Psoas muscle (tissue), 8 donors: ENCODE results near the gene CUL4B. TPM values are rescaled to one million over a fixed set of nuclear protein-coding genes. Genes with fewer than 3 reads are reported as not detected.
"Not testable (repeated sequence)": the region's sequence is repeated elsewhere in the genome, so short reads cannot be mapped to it uniquely, and the experiment has no call there.

Experiments
- ATAC-seq, 4 donors: fragments of 200-7000 bp; cut with Tn5 transposase; one replicate each; pipeline ENCODE4 v1.9.1; 2020; ENCODE audit warnings: moderate library complexity in 3 of 4, mild to moderate bottlenecking in 2 of 4
- DNase-seq, 2 donors: peaks; one replicate each; pipeline ENCODE4 v3.0.0-alpha.2; 2020
- H3K27ac ChIP-seq: fragments of 200-600 bp; one replicate; pipeline ENCODE4 v1.8.0; 2022
- H3K27me3 ChIP-seq, 3 donors: fragments of 200-600 bp in 1 of 3; one replicate each; pipeline versions ENCODE4 v1.6.1 to v1.8.0; 2013 to 2022; ENCODE audit warnings: low read length in 2 of 3, mild to moderate bottlenecking in 2 of 3, moderate library complexity in 1 of 3; ENCODE audit not compliant: insufficient read depth in 3 of 3
- H3K36me3 ChIP-seq, 2 donors: fragments of 200-600 bp in 1 of 2; one replicate each; pipeline versions ENCODE4 v1.6.1 to v1.8.0; 2013 to 2022; ENCODE audit warnings: low read depth in 1 of 2, mild to moderate bottlenecking in 1 of 2, moderate library complexity in 1 of 2; ENCODE audit not compliant: insufficient read depth in 1 of 2
- H3K4me1 ChIP-seq: fragments of 200-600 bp; one replicate; pipeline ENCODE4 v1.8.0; 2022
- H3K4me3 ChIP-seq: fragments of 200-600 bp; one replicate; pipeline ENCODE4 v1.8.0; 2022; ENCODE audit warnings: mild to moderate bottlenecking
- H3K9me3 ChIP-seq: fragments of 200-600 bp; one replicate; pipeline ENCODE4 v1.8.0; 2022
- WGBS, 3 donors: extraction: QIAGEN DNeasy Blood & Tissue Kit; methylation state at CpG; one replicate each; pipeline versions ENCODE4 v1.1.6 to v1.1.7; 2013; 5-methylcytosine and 5-hydroxymethylcytosine counted together
- intact Hi-C, 2 donors: fragments of 100-400 bp; cut with DNase I; formaldehyde crosslinking; loops; one replicate each; pipeline versions ENCODE4 v1.11.0 to v1.14.2; 2022
- polyA plus RNA-seq, 3 donors: library from polyadenylated mRNA; stranded (reverse); fragments of 200-250 nt; gene quantifications; one replicate each; pipeline ENCODE4 v1.2.3, GENCODE V29; 2013
- total RNA-seq, 4 donors: library from RNA; stranded (reverse); fragmentation: NEBNext Ultra II Directional in 2 of 4; extraction: Animal tissue kit (Norgen Biotek cat#: 25700) in 2 of 4; gene quantifications; one replicate each; pipeline versions ENCODE4 v1.2.1 to v1.2.4, GENCODE V29; 2021 to 2023
- TF ChIP-seq, protein P1 (sequence below): fragments of 200-600 bp; IDR thresholded peaks from one replicate; pipeline ENCODE4 v1.8.0; 2022; ENCODE audit warnings: antibody characterized with exemption
- donor health status: healthy with polysubstance abuse.
- donor health status: DM: no; HTN: no; CAD: no; lungs with moderate emphysema.
- donor health status: Bipolar disorder and iron deficiency.
- donor health status: healthy.
- donor health status: DM: yes; HTN: yes; CAD: no.
- donor health status: DM: no; HTN: no; CAD: no.
- donor health status: DM: no; HTN: no; CAD: no.
- donor health status: DM: yes; HTN: yes; CAD: no.

Gene CUL4B
- total and polyA plus RNA-seq, 7 donors = 6.0 to 13.1 (median 11.1) TPM

DNA sequence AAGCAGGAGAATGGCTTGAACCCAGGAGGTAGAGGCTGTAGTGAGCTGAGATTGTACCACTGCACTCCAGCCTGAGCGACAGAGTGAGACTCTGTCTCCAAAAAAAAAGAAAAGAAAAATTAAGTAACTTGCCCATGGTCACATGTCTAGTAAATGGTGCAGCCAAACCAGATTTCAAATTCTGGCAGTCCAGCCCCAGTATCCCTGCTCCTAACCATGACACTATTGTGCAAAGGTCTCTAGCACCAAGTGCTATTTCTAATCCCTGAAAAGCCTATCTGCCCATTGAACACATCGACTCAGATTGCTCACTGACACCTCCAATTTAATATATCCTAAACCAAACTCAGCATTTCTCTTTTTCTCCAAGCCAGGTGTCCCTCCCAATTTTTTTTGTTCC is 84.0 kb downstream of the CUL4B start:
- ATAC-seq = no peak
- H3K4me1 ChIP-seq = no peaks in the 10 kb centered on the region
- no peak for DNase-seq
- intact Hi-C loops = loop anchor here in 1 of 2 donors (5.0 kb wide), 1 partner anchor 144 kb away; no protein-coding TSS in a partner anchor
- no peaks in the 10 kb centered on the region for H3K27me3 ChIP-seq
- no peak overlapping the region for H3K4me3 ChIP-seq
- WGBS, 3 donors = 39 to 69% (median 42%) methylated on average over 2 of the region's 2 CpGs
- H3K36me3 ChIP-seq = no peaks in the 10 kb centered on the region
- no peaks in the 10 kb centered on the region for H3K9me3 ChIP-seq
- TF ChIP-seq, protein P1, sequence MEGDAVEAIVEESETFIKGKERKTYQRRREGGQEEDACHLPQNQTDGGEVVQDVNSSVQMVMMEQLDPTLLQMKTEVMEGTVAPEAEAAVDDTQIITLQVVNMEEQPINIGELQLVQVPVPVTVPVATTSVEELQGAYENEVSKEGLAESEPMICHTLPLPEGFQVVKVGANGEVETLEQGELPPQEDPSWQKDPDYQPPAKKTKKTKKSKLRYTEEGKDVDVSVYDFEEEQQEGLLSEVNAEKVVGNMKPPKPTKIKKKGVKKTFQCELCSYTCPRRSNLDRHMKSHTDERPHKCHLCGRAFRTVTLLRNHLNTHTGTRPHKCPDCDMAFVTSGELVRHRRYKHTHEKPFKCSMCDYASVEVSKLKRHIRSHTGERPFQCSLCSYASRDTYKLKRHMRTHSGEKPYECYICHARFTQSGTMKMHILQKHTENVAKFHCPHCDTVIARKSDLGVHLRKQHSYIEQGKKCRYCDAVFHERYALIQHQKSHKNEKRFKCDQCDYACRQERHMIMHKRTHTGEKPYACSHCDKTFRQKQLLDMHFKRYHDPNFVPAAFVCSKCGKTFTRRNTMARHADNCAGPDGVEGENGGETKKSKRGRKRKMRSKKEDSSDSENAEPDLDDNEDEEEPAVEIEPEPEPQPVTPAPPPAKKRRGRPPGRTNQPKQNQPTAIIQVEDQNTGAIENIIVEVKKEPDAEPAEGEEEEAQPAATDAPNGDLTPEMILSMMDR = no peak
- no peak overlapping the region for H3K27ac ChIP-seq

DNA sequence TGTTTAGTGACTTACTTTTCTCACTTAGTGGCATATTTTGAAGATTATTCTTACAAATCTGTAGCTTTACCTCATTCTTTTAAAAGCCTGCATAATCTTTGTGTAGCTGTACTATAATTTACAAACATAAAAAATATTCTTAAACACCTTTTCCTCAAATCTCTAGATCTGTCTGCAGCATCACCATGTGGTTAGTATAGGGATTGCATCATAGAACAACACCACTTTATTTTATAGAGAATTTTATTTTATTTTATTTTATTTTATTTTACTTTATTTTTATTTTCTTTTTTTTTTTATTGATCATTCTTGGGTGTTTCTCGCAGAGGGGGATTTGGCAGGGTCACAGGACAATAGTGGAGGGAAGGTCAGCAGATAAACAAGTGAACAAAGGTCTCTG is 85.3 kb downstream of the CUL4B start:
- not testable (repeated sequence) for H3K36me3 ChIP-seq, H3K9me3 ChIP-seq, DNase-seq, H3K4me1 ChIP-seq, H3K27me3 ChIP-seq, H3K4me3 ChIP-seq, H3K27ac ChIP-seq
- peak in 1 of 4 donors; percentile 66 for ATAC-seq
- WGBS, 3 donors = 13 to 33% (median 18%) methylated on average over 1 of the region's 1 CpG
- TF ChIP-seq, protein P1 = peak; percentile 71
- intact Hi-C loops = loop anchor here in 1 of 2 donors (5.0 kb wide), 1 partner anchor 143 kb away; no protein-coding TSS in a partner anchor

Other genes with a start within 250 kb of the CUL4B start
- 1 to 10 TPM in 1 of 4 donors, under 1 TPM in 3; 0.06 to 2.0 (median 0.30) TPM for gene TMEM255A, start 249.5 kb downstream of the CUL4B start, total RNA-seq
- gene TMEM255A, start 249.5 kb downstream of the CUL4B start, polyA plus RNA-seq = under 1 TPM; 0.13 to 0.38 (median 0.14) TPM
- 10 to 100 TPM in 2 of 4 donors, 1 to 10 TPM in 2; 7.1 to 41.5 (median 10.8) TPM for gene ATP1B4, start 198.9 kb downstream of the CUL4B start, total RNA-seq
- gene ATP1B4, start 198.9 kb downstream of the CUL4B start, polyA plus RNA-seq = 1 to 10 TPM in 2 of 3 donors, under 1 TPM in 1; 0.26 to 7.0 (median 2.1) TPM
- gene LAMP2, start 91.7 kb downstream of the CUL4B start, total RNA-seq = 100 to 1,000 TPM in 2 of 4 donors, 10 to 100 TPM in 2; 86.0 to 123 (median 98.2) TPM
- gene LAMP2, start 91.7 kb downstream of the CUL4B start, polyA plus RNA-seq = 10 to 100 TPM; 24.5 to 89.4 (median 39.1) TPM
- gene MCTS1, start 43.1 kb upstream of the CUL4B start, total RNA-seq = 10 to 100 TPM; 23.0 to 34.6 (median 27.7) TPM
- gene MCTS1, start 43.1 kb upstream of the CUL4B start, polyA plus RNA-seq = 10 to 100 TPM; 26.7 to 54.3 (median 29.5) TPM
- 1 to 10 TPM; 5.0 to 6.3 (median 5.7) TPM for gene C1GALT1C1, start 69.1 kb upstream of the CUL4B start, total RNA-seq
- gene C1GALT1C1, start 69.1 kb upstream of the CUL4B start, polyA plus RNA-seq = 10 to 100 TPM in 2 of 3 donors, 1 to 10 TPM in 1; 7.3 to 16.0 (median 13.3) TPM